ENCODE data around the gene WNT10A. TPM values are rescaled to one million over a fixed set of nuclear protein-coding genes. Genes with fewer than 3 reads are reported as not detected.

WNT10A gene
- total and polyA plus RNA-seq, 2 of the 8 experiments (the other 6 are each of a cell fraction or from before 2014, with no cell fraction given) = 0.05 TPM; not detected in 1

DNA sequence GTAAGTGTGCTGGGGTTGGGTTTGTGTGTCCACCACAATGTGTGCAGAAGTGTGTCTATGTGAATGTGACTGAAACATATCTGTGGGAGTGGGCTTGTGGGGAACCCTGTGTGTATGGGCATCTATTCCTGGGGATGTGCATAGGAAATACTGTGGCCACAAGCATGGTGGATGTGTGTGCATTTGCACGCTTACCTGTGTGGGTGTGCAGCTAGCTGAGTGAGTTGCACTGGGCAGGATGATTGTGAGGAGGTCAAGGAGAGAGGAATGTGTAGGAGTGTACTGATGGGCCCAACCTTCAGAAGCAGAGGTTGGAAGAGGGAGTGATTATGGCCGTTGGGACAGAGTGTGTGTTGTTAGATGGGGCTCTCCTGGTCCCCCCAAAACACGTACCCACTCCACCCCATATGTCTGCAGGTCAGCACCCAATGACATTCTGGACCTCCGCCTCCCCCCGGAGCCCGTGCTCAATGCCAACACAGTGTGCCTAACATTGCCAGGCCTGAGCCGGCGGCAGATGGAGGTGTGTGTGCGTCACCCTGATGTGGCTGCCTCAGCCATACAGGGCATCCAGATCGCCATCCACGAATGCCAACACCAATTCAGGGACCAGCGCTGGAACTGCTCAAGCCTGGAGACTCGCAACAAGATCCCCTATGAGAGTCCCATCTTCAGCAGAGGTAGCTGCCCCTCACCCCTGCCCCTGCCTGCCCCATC is 1.2 kb downstream of the WNT10A start:
- no peak overlapping the region for H4K8ac ChIP-seq (ENCODE audit: extremely low read depth, insufficient read depth, low read length)

More for the DNA sequence above, 1.2 kb downstream of the WNT10A start:
- peaks cover 0 to 32% of the 10 kb centered on the region in 2 experiments for H4K20me1 ChIP-seq (replicated peaks in 1 of 2; ENCODE audit: control insufficient read depth in 1 of 2, insufficient read depth in 2 of 2, low read length in 2 of 2)
- H3K4ac ChIP-seq (replicated peaks; ENCODE audit: insufficient read length, low read depth, low read length) = no peak overlapping the region
- 35% methylated on average over 12 of the region's 13 CpGs; no CpG with 5 or more reads in 1 of the 2 experiments for WGBS, 2 experiments (ENCODE audit: extremely low coverage in 1 of 2, insufficient coverage in 1 of 2, insufficient read length in 1 of 2, insufficient replicate concordance in 2 of 2, low coverage in 1 of 2, low lambda C conversion rate in 2 of 2, missing lambda C conversion rate in 1 of 2)
- H2BK5ac ChIP-seq (ENCODE audit: low read depth, low read length) = no peak overlapping the region
- H3K4me1 ChIP-seq (replicated peaks in 1 of 4; ENCODE audit: control insufficient read depth in 3 of 4, insufficient read depth in 4 of 4, low read length in 3 of 4) = peaks cover 0 to 28% (median 18%) of the 10 kb centered on the region in 4 experiments; a peak in 6 of 7 replicates
- H3K14ac ChIP-seq (ENCODE audit: insufficient read length) = no peak overlapping the region
- no peak overlapping the region for H3K18ac ChIP-seq (ENCODE audit: extremely low read depth, low read length)
- H2BK120ac ChIP-seq (replicated peaks; ENCODE audit: low read depth, low read length) = no peak overlapping the region
- H2AFZ ChIP-seq (ENCODE audit: low read length) = no peak overlapping the region
- POLR2A ChIA-PET (ENCODE audit: partially characterized antibody) = interaction anchor here (0.8 to 3.2 kb wide), 7 partner anchors 9 to 117 kb away, joined by 3 to 8 read pairs (median 3); no protein-coding TSS in a partner anchor
- no peak overlapping the region for H3K27ac ChIP-seq (ENCODE audit: low read depth, low read length)
- no peak for FAIRE-seq
- H3K79me1 ChIP-seq (ENCODE audit: low read depth, low read length) = no peaks in the 10 kb centered on the region; the same call in 1 of the 2 replicates
- H3K9ac ChIP-seq (replicated peaks in 1 of 4; ENCODE audit: extremely low read depth in 1 of 4, low read depth in 3 of 4, low read length in 3 of 4) = no peak overlapping the region
- no peak overlapping the region for H4K5ac ChIP-seq (ENCODE audit: insufficient read length, low read depth, low read length)
- DNase-seq (ENCODE audit: low read depth in 1 of 2, low spot score in 2 of 2) = no peak
- no peak overlapping the region; a peak in 1 of 4 replicates for H3K4me2 ChIP-seq (ENCODE audit: insufficient read depth in 1 of 2, low read depth in 2 of 2, low read length in 2 of 2)
- no peak overlapping the region for H3K56ac ChIP-seq (replicated peaks; ENCODE audit: insufficient read length, low read depth, low read length)
- H3K4me3 ChIP-seq (ENCODE audit: extremely low read depth in 1 of 4, insufficient read depth in 2 of 4, low read depth in 3 of 4, low read length in 4 of 4) = no peak overlapping the region
- CTCF ChIA-PET (ENCODE audit: partially characterized antibody) = interaction anchor here (0.9 to 21.8 kb wide), 15 partner anchors 9 to 154 kb away, joined by 3 to 783 read pairs (median 6); no protein-coding TSS in a partner anchor
- TF ChIP-seq EZH2 (IDR thresholded peaks at IDR 0.05; ENCODE audit: low read depth, low read length, severe bottlenecking) (peak; percentile 24), GTF2F1 (IDR thresholded peaks at IDR 0.05; ENCODE audit: borderline replicate concordance, low read depth, low read length) (no peak)
- no peak overlapping the region for H3K23ac ChIP-seq (ENCODE audit: insufficient read length)
- no peak overlapping the region for H4K91ac ChIP-seq (replicated peaks; ENCODE audit: insufficient read length, low read length)
- H2BK20ac ChIP-seq (ENCODE audit: low read length) = no peak overlapping the region
- H3K79me2 ChIP-seq (ENCODE audit: control insufficient read depth in 1 of 2, insufficient read depth in 2 of 2, low read length in 2 of 2) = no peaks in the 10 kb centered on the region
- H3K23me2 ChIP-seq (ENCODE audit: low read depth, low read length) = no peaks in the 10 kb centered on the region; the same call in 1 of the 2 replicates
- H2AK5ac ChIP-seq (ENCODE audit: low read depth, low read length) = 0 out of 2 replicates have a peak overlapping the region, but pooled peaks have one; percentile 65
- H3K36me3 ChIP-seq (ENCODE audit: control insufficient read depth in 2 of 4, insufficient read depth in 4 of 4, low read length in 3 of 4) = peaks cover 0 to 4% (median 0%) of the 10 kb centered on the region in 4 experiments; a peak in 1 of 8 replicates
- peaks cover 96 to 100% (median 97%) of the 10 kb centered on the region in 4 experiments for H3K27me3 ChIP-seq (replicated peaks in 1 of 4; ENCODE audit: control insufficient read depth in 3 of 4, extremely low read depth in 1 of 4, insufficient read depth in 3 of 4, low read length in 3 of 4)
- peak overlapping the region; percentile 25; the same call in 1 of the 2 replicates for H2BK15ac ChIP-seq (ENCODE audit: low read length)
- peak overlapping the region; percentile 80; the same call in 1 of the 2 replicates for H2BK12ac ChIP-seq (ENCODE audit: low read depth, low read length)
- H3K9me3 ChIP-seq (ENCODE audit: insufficient read depth in 2 of 2, low read depth in 1 of 2, low read length in 1 of 2) = no peaks in the 10 kb centered on the region

All from H1 (cell line).